Measurements from ENCODE around the gene XKR7.

GRCh38 chr20:32004963-32005362 is 37.0 kb downstream of the XKR7 start:
- TF ChIP-seq, protein P1, sequence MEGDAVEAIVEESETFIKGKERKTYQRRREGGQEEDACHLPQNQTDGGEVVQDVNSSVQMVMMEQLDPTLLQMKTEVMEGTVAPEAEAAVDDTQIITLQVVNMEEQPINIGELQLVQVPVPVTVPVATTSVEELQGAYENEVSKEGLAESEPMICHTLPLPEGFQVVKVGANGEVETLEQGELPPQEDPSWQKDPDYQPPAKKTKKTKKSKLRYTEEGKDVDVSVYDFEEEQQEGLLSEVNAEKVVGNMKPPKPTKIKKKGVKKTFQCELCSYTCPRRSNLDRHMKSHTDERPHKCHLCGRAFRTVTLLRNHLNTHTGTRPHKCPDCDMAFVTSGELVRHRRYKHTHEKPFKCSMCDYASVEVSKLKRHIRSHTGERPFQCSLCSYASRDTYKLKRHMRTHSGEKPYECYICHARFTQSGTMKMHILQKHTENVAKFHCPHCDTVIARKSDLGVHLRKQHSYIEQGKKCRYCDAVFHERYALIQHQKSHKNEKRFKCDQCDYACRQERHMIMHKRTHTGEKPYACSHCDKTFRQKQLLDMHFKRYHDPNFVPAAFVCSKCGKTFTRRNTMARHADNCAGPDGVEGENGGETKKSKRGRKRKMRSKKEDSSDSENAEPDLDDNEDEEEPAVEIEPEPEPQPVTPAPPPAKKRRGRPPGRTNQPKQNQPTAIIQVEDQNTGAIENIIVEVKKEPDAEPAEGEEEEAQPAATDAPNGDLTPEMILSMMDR (IDR thresholded peaks at IDR 0.05), result no peak
- TF ChIP-seq POLR2A (IDR thresholded peaks at IDR 0.05) (no peak), POLR2AphosphoS5 (IDR thresholded peaks at IDR 0.05) (no peak)
